HFF-Myc (cell line): ENCODE measurements around the gene OR5H6.
"Not testable (repeated sequence)": the region's sequence is repeated elsewhere in the genome, so short reads cannot be mapped to it uniquely, and the experiment has no call there.

Experiments
- DNase-seq: peaks from one replicate; pipeline ENCODE4 v3.0.0-alpha.2; 2011; ENCODE audit warnings: low read depth; ENCODE audit errors: extremely low read depth
- H3K4me3 ChIP-seq: replicated peaks from 2 replicates; pipeline ENCODE4 v1.5.1; 2011; ENCODE audit warnings: low read depth, mild to moderate bottlenecking, control low read depth, low read length
- CTCF ChIP-seq: IDR thresholded peaks from 2 replicates; pipeline ENCODE4 v1.5.1; 2012; ENCODE audit warnings: mild to moderate bottlenecking, low read depth, low read length, control low read depth; ENCODE audit errors: missing control alignments

OR5H6 gene

GRCh38 chr3:98243843-98244242, 20.2 kb upstream of the OR5H6 start:
- H3K4me3 ChIP-seq = no peak overlapping the region
- DNase-seq = no peak
- TF ChIP-seq CTCF = no peak

GRCh38 chr3:98246142-98246541, 17.9 kb upstream of the OR5H6 start:
- TF ChIP-seq CTCF = no peak
- no peak overlapping the region for H3K4me3 ChIP-seq
- no peak for DNase-seq

GRCh38 chr3:98256026-98256425, 8.0 kb upstream of the OR5H6 start:
- H3K4me3 ChIP-seq, DNase-seq: not testable (repeated sequence)

GRCh38 chr3:98259707-98260106, 4.3 kb upstream of the OR5H6 start:
- no peak for DNase-seq
- H3K4me3 ChIP-seq = no peak overlapping the region

GRCh38 chr3:98262046-98262445, 2.0 kb upstream of the OR5H6 start:
- DNase-seq = no peak
- H3K4me3 ChIP-seq = no peak overlapping the region
- no peak for TF ChIP-seq CTCF

More at GRCh38 chr3:98259707-98260106, 4.3 kb upstream of the OR5H6 start:
- TF ChIP-seq CTCF = peak; percentile 3

- DNase-seq = no peak
Measured at GRCh38 chr3:98269846-98270245, 5.8 kb downstream of the OR5H6 start.

GRCh38 chr3:98272126-98272525, 8.1 kb downstream of the OR5H6 start:
- no peak for DNase-seq
- TF ChIP-seq CTCF = no peak
- no peak overlapping the region for H3K4me3 ChIP-seq

More at GRCh38 chr3:98269846-98270245, 5.8 kb downstream of the OR5H6 start:
- H3K4me3 ChIP-seq = no peak overlapping the region
- TF ChIP-seq CTCF = no peak
